T-cell (primary cell): ENCODE data around the gene BRINP2. TPM values are rescaled to one million over a fixed set of nuclear protein-coding genes. Genes with fewer than 3 reads are reported as not detected.

Source experiments
- ATAC-seq, 4 experiments: fragments of 200-7000 bp in 3 of 4; fragments of 150-1000 bp in 1 of 4; cut with Tn5 transposase; replicated peaks in 1 of 4; 1 replicate in 3 of 4; 2 replicates in 1 of 4; pipeline ENCODE4 v1.10.0; 2021; ENCODE audit warnings: moderate library complexity in 3 of 4, mild to moderate bottlenecking in 2 of 4, moderate number of reproducible peaks in 1 of 4
- CTCF ChIA-PET, 2 donors: fragments of 300-600 bp; sonication (Branson Sonifier 250); formaldehyde crosslinking; loops; one replicate each; lab custom pipeline; 2022; ENCODE audit warnings: antibody characterized with exemption in 2 of 2; lab: Charles Lee
- POLR2A ChIA-PET, 2 donors: fragments of 300-600 bp; sonication (Branson Sonifier 250); formaldehyde crosslinking; loops; one replicate each; lab custom pipeline; 2022; ENCODE audit warnings: antibody characterized with exemption in 2 of 2; lab: Charles Lee
- DNase-seq, 35 experiments: peaks; one replicate each; pipeline versions ENCODE4 v3.0.0 to v3.0.0-alpha.2; 2013 to 2023
- H3K27ac ChIP-seq: one replicate; pipeline ENCODE4 v1.5.1; 2013; ENCODE audit warnings: low read length
- H3K27me3 ChIP-seq, 2 experiments: replicated peaks in 1 of 2; 1 replicate in 1 of 2; 2 replicates in 1 of 2; pipeline versions ENCODE4 v1.6.1 to v1.7.0; 2013; ENCODE audit warnings: low read length in 1 of 2, mixed read lengths in 1 of 2; ENCODE audit not compliant: control insufficient read depth in 2 of 2, insufficient read depth in 2 of 2; ENCODE audit errors: extremely low read depth in 1 of 2
- H3K36me3 ChIP-seq, 2 donors: 1 replicate in 1 of 2; 2 replicates in 1 of 2; pipeline versions ENCODE4 v1.6.1 to v1.7.0; 2013; ENCODE audit warnings: low read length in 1 of 2; ENCODE audit not compliant: control insufficient read depth in 2 of 2, insufficient read depth in 1 of 2; ENCODE audit errors: extremely low read depth in 1 of 2
- H3K4me1 ChIP-seq, 2 experiments: 1 replicate in 1 of 2; 2 replicates in 1 of 2; pipeline versions ENCODE4 v1.6.1 to v1.7.0; 2013; ENCODE audit warnings: low read length in 2 of 2, mixed read lengths in 1 of 2; ENCODE audit not compliant: insufficient read depth in 2 of 2, control insufficient read depth in 1 of 2; ENCODE audit errors: extremely low read depth in 1 of 2
- H3K4me3 ChIP-seq, 2 donors: 1 replicate in 1 of 2; 2 replicates in 1 of 2; pipeline versions ENCODE4 v1.5.1 to v1.7.0; 2013; ENCODE audit warnings: mild to moderate bottlenecking in 2 of 2, low read length in 1 of 2, moderate library complexity in 1 of 2; ENCODE audit not compliant: control insufficient read depth in 1 of 2; ENCODE audit errors: extremely low read depth in 1 of 2
- H3K9me3 ChIP-seq: 2 replicates; pipeline ENCODE4 v1.7.0; 2013
- H3K27ac Mint-ChIP-seq, 2 donors: one replicate each; pipeline ENCODE4 v1.8.0; 2020 to 2021; ENCODE audit warnings: mild to moderate bottlenecking in 2 of 2, mixed read lengths in 2 of 2
- H3K27me3 Mint-ChIP-seq, 2 donors: one replicate each; pipeline ENCODE4 v1.8.0; 2021 to 2022; ENCODE audit warnings: mixed read lengths in 2 of 2
- H3K36me3 Mint-ChIP-seq: one replicate; pipeline ENCODE4 v1.8.0; 2021; ENCODE audit warnings: mixed read lengths
- H3K4me1 Mint-ChIP-seq, 3 donors: one replicate each; pipeline ENCODE4 v1.8.0; 2020 to 2022; ENCODE audit warnings: mixed read lengths in 3 of 3, mild to moderate bottlenecking in 1 of 3
- H3K4me3 Mint-ChIP-seq, 3 donors: one replicate each; pipeline ENCODE4 v1.8.0; 2020 to 2022; ENCODE audit warnings: mild to moderate bottlenecking in 3 of 3, mixed read lengths in 3 of 3, moderate library complexity in 3 of 3
- H3K9me3 Mint-ChIP-seq, 3 donors: one replicate each; pipeline ENCODE4 v1.8.0; 2020 to 2022; ENCODE audit warnings: mixed read lengths in 3 of 3
- WGBS: methylation state at CpG from one replicate; pipeline ENCODE4 v1.1.5; 2013; ENCODE audit warnings: missing lambda C conversion rate; ENCODE audit not compliant: insufficient coverage; 5-methylcytosine and 5-hydroxymethylcytosine counted together
- total RNA-seq, 35 experiments: library from RNA in 6 of 35; stranded (reverse) in 6 of 35; fragments of 120-200 nt in 1 of 35; gene quantifications; one replicate each; pipeline versions ENCODE4 v1.2.1 to v1.2.4 and lab custom pipeline; 2013 to 2026

BRINP2 gene
- total RNA-seq, 5 donors from 2014 or later (not counting 1 experiment from before 2014, with no cell fraction given): 0.06 TPM; not detected in 4

DNA sequence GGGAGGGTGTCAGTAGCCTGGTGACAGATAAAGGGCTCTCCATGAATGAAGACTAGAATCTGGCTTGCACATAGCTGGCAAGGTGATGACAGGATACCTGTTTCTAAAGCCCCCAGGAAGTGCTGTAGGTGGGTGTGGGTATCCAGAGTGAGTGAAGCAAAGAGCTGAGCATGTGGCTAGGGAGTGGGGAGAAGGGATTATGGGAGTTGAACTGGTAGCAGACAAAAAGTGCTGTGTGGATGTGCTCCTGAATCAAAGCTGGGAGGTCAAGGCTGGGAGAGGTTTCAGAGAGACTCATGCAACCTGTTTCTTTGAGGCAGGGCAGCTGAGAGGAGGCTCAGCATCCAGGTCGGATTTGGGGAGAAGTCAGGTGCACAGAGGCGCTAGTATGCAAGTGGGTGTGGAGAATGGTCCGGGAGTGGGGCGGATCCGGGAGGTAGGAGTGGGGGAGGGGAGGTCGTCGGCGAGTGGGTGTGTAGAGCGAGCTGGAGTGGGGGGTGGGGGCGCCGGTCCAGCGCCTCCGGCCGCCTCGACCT, 6.8 kb upstream of the BRINP2 start:
- Histone ChIP-seq H3K36me3 (no peaks in the 10 kb centered on the region), H3K4me3 (no peak overlapping the region), H3K9me3 (no peaks in the 10 kb centered on the region), H3K27me3 (peaks cover 7 to 14% of the 10 kb centered on the region in 2 experiments), H3K4me1 (no peaks in the 10 kb centered on the region), H3K27ac (no peak overlapping the region)
- WGBS: 6% methylated on average over 11 of the region's 15 CpGs
- ChIA-PET POLR2A (no interaction called here), CTCF (no interaction called here)
- no peak for DNase-seq
- ATAC-seq: no peak
- Mint-ChIP-seq H3K9me3 (peaks cover 0 to 13% (median 13%) of the 10 kb centered on the region in 3 donors), H3K4me1 (peaks cover 3 to 6% (median 3%) of the 10 kb centered on the region in 3 donors), H3K27me3 (peaks cover 25 to 27% of the 10 kb centered on the region in 2 donors), H3K27ac (no peak overlapping the region), H3K4me3 (no peak overlapping the region), H3K36me3 (no peaks in the 10 kb centered on the region)

DNA sequence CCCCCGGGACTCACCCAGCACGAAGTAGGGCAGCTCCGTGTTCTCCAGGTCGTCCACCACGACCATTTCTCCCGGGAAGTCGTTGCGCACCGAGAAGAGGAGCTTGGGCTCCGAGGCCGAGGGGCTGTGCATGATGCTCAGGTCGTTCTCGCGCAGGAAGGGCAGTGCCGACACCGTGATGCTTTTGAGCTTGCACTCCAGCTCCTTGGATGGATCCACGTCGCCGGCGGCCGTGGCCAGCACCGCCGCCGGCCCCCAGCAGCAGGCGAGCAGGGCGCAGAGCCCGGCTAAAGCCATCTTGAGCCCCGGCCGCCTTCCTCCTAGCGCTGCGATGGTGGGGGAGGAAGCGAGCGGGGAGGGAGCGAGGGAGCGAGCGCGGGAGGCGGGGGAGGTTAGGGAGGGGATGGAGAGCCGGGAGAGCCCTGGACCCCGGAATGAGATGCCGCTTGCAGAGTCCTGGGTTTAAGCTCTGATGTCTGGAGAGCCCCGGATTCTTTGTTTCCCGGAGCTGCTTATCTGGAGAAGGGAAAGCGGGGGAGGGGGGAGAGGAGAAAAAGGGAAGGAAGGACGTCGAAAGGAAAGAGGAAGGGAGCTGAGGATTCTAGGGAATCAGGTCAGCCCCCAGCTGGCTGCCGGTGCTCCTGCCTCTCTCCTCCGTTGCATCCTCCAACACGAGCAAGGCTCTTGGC, 6.2 kb upstream of the BRINP2 start, which contains the start of gene ASTN1:
Gene ASTN1, minus strand, starts transcription at position 333 of the 689 bp plus-strand sequence. Its CDS starts 36 bp downstream, at position 297.
- Mint-ChIP-seq H3K9me3 (peaks cover 0 to 13% (median 13%) of the 10 kb centered on the region in 3 donors), H3K27me3 (peaks cover 25 to 27% of the 10 kb centered on the region in 2 donors), H3K4me3 (no peak within 1 kb of the TSS), H3K4me1 (peaks cover 3 to 6% (median 3%) of the 10 kb centered on the region in 3 donors), H3K36me3 (no peaks in the 10 kb centered on the region), H3K27ac (no peak within 1 kb of the TSS)
- Histone ChIP-seq H3K27ac (no peak within 1 kb of the TSS), H3K9me3 (no peaks in the 10 kb centered on the region), H3K36me3 (no peaks in the 10 kb centered on the region), H3K27me3 (peaks cover 10 to 14% of the 10 kb centered on the region in 2 experiments), H3K4me3 (no peak within 1 kb of the TSS), H3K4me1 (no peaks in the 10 kb centered on the region)
- WGBS: 4% methylated on average over 43 of the region's 49 CpGs
- CTCF ChIA-PET: no interaction called here
- POLR2A ChIA-PET: no interaction called here
- ATAC-seq (no peak), DNase-seq (no peak)

DNA sequence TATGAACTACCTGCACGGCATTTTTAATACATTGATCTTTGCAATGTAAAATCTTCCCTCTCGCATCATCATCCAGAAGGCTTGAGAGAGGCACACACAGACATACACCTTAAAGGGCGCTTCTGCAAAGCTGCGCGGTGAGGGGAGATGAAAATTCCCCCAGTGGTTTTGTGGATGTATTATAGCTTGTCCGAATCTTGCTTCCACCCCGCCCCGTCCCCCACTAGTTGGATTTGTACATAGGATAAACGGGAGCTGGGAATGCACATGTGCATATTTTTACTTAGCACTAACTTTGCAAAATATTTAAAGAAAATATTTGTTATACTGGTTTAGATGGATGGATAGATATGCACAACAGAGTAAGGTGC, 5.7 kb upstream of the BRINP2 start:
- H3K4me1 ChIP-seq: no peaks in the 10 kb centered on the region
- CTCF ChIA-PET: no interaction called here
- peaks cover 25 to 27% of the 10 kb centered on the region in 2 donors for H3K27me3 Mint-ChIP-seq
- no CpG with 5 or more reads among the region's 9 CpGs for WGBS
- no peak overlapping the region for H3K27ac Mint-ChIP-seq
- DNase-seq (no peak), ATAC-seq (no peak)
- H3K27ac ChIP-seq: no peak overlapping the region
- POLR2A ChIA-PET: no interaction called here
- no peaks in the 10 kb centered on the region for H3K9me3 ChIP-seq
- no peaks in the 10 kb centered on the region for H3K36me3 Mint-ChIP-seq
- H3K27me3 ChIP-seq: peaks cover 12 to 14% of the 10 kb centered on the region in 2 experiments
- no peaks in the 10 kb centered on the region for H3K36me3 ChIP-seq
- H3K9me3 Mint-ChIP-seq: peaks cover 0 to 13% (median 13%) of the 10 kb centered on the region in 3 donors
- peaks cover 3 to 6% (median 3%) of the 10 kb centered on the region in 3 donors for H3K4me1 Mint-ChIP-seq
- no peak overlapping the region for H3K4me3 ChIP-seq
- H3K4me3 Mint-ChIP-seq: no peak overlapping the region

DNA sequence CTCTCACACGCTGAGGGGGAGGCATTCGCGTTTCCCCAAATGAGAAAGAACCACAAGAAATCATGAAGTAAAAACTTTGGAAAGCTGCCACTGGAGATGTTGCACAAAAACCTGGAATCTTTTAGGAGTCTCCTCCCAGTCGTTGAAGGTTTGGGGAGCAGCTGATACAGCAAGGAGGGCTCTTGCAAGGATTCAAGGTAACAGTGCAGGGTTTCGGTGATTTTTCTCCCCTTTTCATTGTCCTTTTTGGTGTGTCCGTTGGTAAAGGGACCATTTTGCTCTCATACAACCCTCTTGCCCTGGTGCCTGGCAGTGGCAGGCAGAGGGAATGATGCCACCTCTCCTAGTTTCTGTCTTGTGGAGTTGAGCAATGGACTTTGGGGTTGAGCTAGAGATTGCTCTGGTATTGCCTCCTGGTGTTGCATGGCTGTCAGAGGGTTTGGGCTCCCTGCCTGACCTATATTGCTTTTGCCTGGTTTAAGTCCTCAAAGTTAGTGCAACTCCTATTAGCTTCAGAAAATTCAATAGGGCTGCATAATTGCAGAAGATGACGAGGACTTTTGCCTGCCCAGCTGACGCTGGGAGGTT, 872 bp downstream of the BRINP2 start:
- no peak overlapping the region for H3K4me3 Mint-ChIP-seq
- Histone ChIP-seq H3K4me3 (no peak overlapping the region), H3K27ac (no peak overlapping the region), H3K4me1 (no peaks in the 10 kb centered on the region), H3K36me3 (no peaks in the 10 kb centered on the region), H3K27me3 (peaks cover 15 to 26% of the 10 kb centered on the region in 2 experiments), H3K9me3 (no peaks in the 10 kb centered on the region)
- H3K36me3 Mint-ChIP-seq: no peaks in the 10 kb centered on the region
- ChIA-PET CTCF (no interaction called here), POLR2A (no interaction called here)
- ATAC-seq (no peak), DNase-seq (no peak)
- no peaks in the 10 kb centered on the region for H3K9me3 Mint-ChIP-seq
- 5% methylated on average over 2 of the region's 8 CpGs for WGBS
- no peak overlapping the region for H3K27ac Mint-ChIP-seq
- H3K27me3 Mint-ChIP-seq: peaks cover 8 to 14% of the 10 kb centered on the region in 2 donors
- peaks cover 0 to 5% (median 0%) of the 10 kb centered on the region in 3 donors for H3K4me1 Mint-ChIP-seq

DNA sequence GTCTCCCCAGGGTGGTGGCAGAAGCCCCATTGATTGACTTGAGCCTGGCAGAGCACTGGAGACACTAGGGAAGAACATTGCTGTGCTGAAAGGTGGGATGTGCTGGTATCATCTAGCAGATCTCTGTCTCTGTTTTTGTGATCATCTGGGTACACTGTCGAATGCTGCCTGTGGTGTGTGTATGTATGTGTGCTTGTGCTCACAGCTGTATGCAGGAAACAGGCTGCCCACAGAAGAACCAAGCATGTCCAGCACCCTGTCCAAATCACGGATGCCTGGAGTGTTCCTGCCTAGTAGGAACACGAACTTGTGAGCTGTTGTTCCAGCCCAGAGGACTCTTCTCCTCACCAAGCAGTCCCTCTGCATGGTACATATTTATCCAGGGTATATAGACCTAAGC, 1.5 kb downstream of the BRINP2 start:
- no peak overlapping the region for H3K4me3 Mint-ChIP-seq
- peaks cover 0 to 5% (median 0%) of the 10 kb centered on the region in 3 donors for H3K4me1 Mint-ChIP-seq
- no peak for ATAC-seq
- H3K27ac Mint-ChIP-seq: no peak overlapping the region
- H3K9me3 ChIP-seq: no peaks in the 10 kb centered on the region
- H3K9me3 Mint-ChIP-seq: no peaks in the 10 kb centered on the region
- H3K4me1 ChIP-seq: no peaks in the 10 kb centered on the region
- peaks cover 8 to 14% of the 10 kb centered on the region in 2 donors for H3K27me3 Mint-ChIP-seq
- POLR2A ChIA-PET: no interaction called here
- peaks cover 15 to 26% of the 10 kb centered on the region in 2 experiments for H3K27me3 ChIP-seq
- DNase-seq: no peak
- H3K36me3 Mint-ChIP-seq: no peaks in the 10 kb centered on the region
- no peak overlapping the region for H3K4me3 ChIP-seq
- no peak overlapping the region for H3K27ac ChIP-seq
- CTCF ChIA-PET: no interaction called here
- WGBS: 51% methylated on average over 2 of the region's 3 CpGs
- no peaks in the 10 kb centered on the region for H3K36me3 ChIP-seq

DNA sequence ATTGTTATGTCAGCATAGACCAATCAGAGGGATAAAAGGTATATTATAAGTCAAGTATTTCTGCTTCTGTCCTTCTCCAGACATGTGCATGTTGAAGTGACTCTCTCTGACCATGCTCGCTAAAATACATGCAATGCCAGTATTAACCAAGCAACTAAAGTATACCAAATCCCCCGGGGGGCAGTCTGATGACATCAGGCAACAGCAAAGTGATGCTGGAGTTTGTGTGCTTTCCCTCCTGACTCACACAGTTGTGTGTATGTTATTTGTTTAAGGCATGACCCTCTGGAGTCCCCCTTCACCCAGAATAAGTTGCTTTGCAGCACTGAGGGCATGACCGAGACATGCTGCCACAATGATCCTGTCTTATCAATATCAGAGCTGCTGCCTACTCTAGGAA, 2.1 kb downstream of the BRINP2 start:
- ChIA-PET POLR2A (no interaction called here), CTCF (no interaction called here)
- DNase-seq (no peak), ATAC-seq (no peak)
- peaks cover 15 to 26% of the 10 kb centered on the region in 2 experiments for H3K27me3 ChIP-seq
- H3K9me3 ChIP-seq: no peaks in the 10 kb centered on the region
- no peaks in the 10 kb centered on the region for H3K4me1 ChIP-seq
- no CpG with 5 or more reads among the region's 3 CpGs for WGBS
- Mint-ChIP-seq H3K4me1 (peaks cover 0 to 5% (median 0%) of the 10 kb centered on the region in 3 donors), H3K27me3 (peaks cover 8 to 14% of the 10 kb centered on the region in 2 donors), H3K27ac (no peak overlapping the region), H3K4me3 (no peak overlapping the region), H3K36me3 (no peaks in the 10 kb centered on the region), H3K9me3 (no peaks in the 10 kb centered on the region)
- no peaks in the 10 kb centered on the region for H3K36me3 ChIP-seq
- no peak overlapping the region for H3K27ac ChIP-seq
- no peak overlapping the region for H3K4me3 ChIP-seq
